SU-DHL-6 (cell line): ENCODE results near the gene PLEKHA6.

Source experiments
- H2AFZ ChIP-seq: fragments of 200-600 bp; sonication (generic); 2 replicates; pipeline ENCODE4 v1.6.1; 2014; ENCODE audit warnings: low read depth, mild to moderate bottlenecking, moderate library complexity, mixed read lengths, antibody characterized with exemption, low read length; ENCODE audit not compliant: severe bottlenecking
- H3F3A ChIP-seq: fragments of 200-600 bp; shearing (Covaris generic); 2 replicates; pipeline ENCODE4 v1.6.0; 2016; ENCODE audit warnings: antibody characterized with exemption, mild to moderate bottlenecking; ENCODE audit not compliant: insufficient read depth
- H3K27ac ChIP-seq: fragments of 200-600 bp; sonication (generic); 2 replicates; pipeline ENCODE4 v1.5.1; 2016; ENCODE audit warnings: low read depth, mild to moderate bottlenecking, low read length, moderate library complexity, mixed read lengths
- H3K27me3 ChIP-seq: fragments of 200-600 bp; sonication (generic), shearing (Covaris generic); 2 replicates; pipeline ENCODE4 v1.6.0; 2014; ENCODE audit warnings: mild to moderate bottlenecking, low read length
- H3K36me3 ChIP-seq: fragments of 200-600 bp; sonication (generic); 2 replicates; pipeline ENCODE4 v1.6.1; 2014; ENCODE audit warnings: mild to moderate bottlenecking, low read length, mixed read lengths
- H3K4me2 ChIP-seq: fragments of 300-600, 200-600 bp; shearing (Covaris generic), sonication (generic); 2 replicates; pipeline ENCODE4 v1.6.0; 2014; ENCODE audit warnings: low read length, low read depth, mild to moderate bottlenecking; ENCODE audit not compliant: poor library complexity, severe bottlenecking
- H3K4me3 ChIP-seq: fragments of 200-600 bp; sonication (generic); 2 replicates; pipeline ENCODE4 v1.5.1; 2014; ENCODE audit warnings: antibody characterized with exemption, low read length, mild to moderate bottlenecking, mixed read lengths; ENCODE audit not compliant: insufficient read depth, poor library complexity, severe bottlenecking
- H3K79me2 ChIP-seq: fragments of 200-600 bp; sonication (generic); 2 replicates; pipeline ENCODE4 v1.6.1; 2014; ENCODE audit warnings: mild to moderate bottlenecking, low read length, moderate library complexity; ENCODE audit not compliant: insufficient read depth
- H3K9ac ChIP-seq: fragments of 200-600 bp; sonication (generic); 2 replicates; pipeline ENCODE4 v1.7.0; 2014; ENCODE audit warnings: mild to moderate bottlenecking, low read length
- H3K9me2 ChIP-seq: fragments of 200-600 bp; sonication (generic); replicated peaks from 2 replicates; pipeline ENCODE4 v1.6.1; 2014; ENCODE audit warnings: low read length; ENCODE audit not compliant: insufficient read depth
- H3K9me3 ChIP-seq: fragments of 200-600 bp; sonication (generic); 2 replicates; pipeline ENCODE4 v1.6.1; 2014; ENCODE audit warnings: low read length, mixed read lengths; ENCODE audit not compliant: insufficient read depth
- H4K20me1 ChIP-seq: fragments of 200-600 bp; sonication (generic); 2 replicates; pipeline ENCODE4 v1.6.1; 2014; ENCODE audit warnings: low read depth, mild to moderate bottlenecking, antibody characterized with exemption, low read length, moderate library complexity, mixed read lengths
- CTCF ChIP-seq: fragments of 200-600 bp; sonication (generic); IDR thresholded peaks from one replicate; pipeline ENCODE4 v1.5.1; 2017; ENCODE audit warnings: antibody characterized with exemption, mild to moderate bottlenecking, low read length, moderate library complexity; ENCODE audit not compliant: insufficient read depth, poor library complexity, severe bottlenecking
- EZH2phosphoT487 ChIP-seq: fragments of 200-600 bp; sonication (generic), shearing (Covaris generic); conservative IDR thresholded peaks from 2 replicates; pipeline ENCODE4 v1.6.1; 2018; ENCODE audit warnings: mild to moderate bottlenecking, antibody characterized with exemption, low read length, moderate library complexity, mixed read lengths

The PLEKHA6 gene

GRCh38 chr1:204354579-204354978 lies 5.2 kb downstream of the PLEKHA6 start:
- no peak overlapping the region for H2AFZ ChIP-seq
- H3K9me3 ChIP-seq, result no peaks in the 10 kb centered on the region
- H3K4me2 ChIP-seq, result no peak overlapping the region
- H3K27ac ChIP-seq, result no peak overlapping the region
- H3K9me2 ChIP-seq, result no peaks in the 10 kb centered on the region
- H3K9ac ChIP-seq, result no peak overlapping the region
- no peaks in the 10 kb centered on the region for H3K27me3 ChIP-seq
- H3K79me2 ChIP-seq, result no peaks in the 10 kb centered on the region
- no peaks in the 10 kb centered on the region for H3F3A ChIP-seq
- H4K20me1 ChIP-seq, result no peaks in the 10 kb centered on the region; the same call in 1 of the 2 replicates
- H3K36me3 ChIP-seq, result no peaks in the 10 kb centered on the region
- TF ChIP-seq EZH2phosphoT487 (no peak), CTCF (no peak)
- no peak overlapping the region for H3K4me3 ChIP-seq

GRCh38 chr1:204353213-204353910 lies 6.4 kb downstream of the PLEKHA6 start:
- TF ChIP-seq CTCF (no peak), EZH2phosphoT487 (no peak)
- Histone ChIP-seq H3F3A (no peaks in the 10 kb centered on the region), H3K9me3 (no peaks in the 10 kb centered on the region), H3K9me2 (no peaks in the 10 kb centered on the region), H3K36me3 (no peaks in the 10 kb centered on the region), H3K9ac (no peak overlapping the region), H3K4me2 (no peak overlapping the region), H3K27ac (no peak overlapping the region), H4K20me1 (no peaks in the 10 kb centered on the region; the same call in 1 of the 2 replicates), H3K4me3 (no peak overlapping the region), H2AFZ (no peak overlapping the region), H3K79me2 (no peaks in the 10 kb centered on the region), H3K27me3 (no peaks in the 10 kb centered on the region)

GRCh38 chr1:204350857-204351573 lies 8.7 kb downstream of the PLEKHA6 start:
- no peak overlapping the region for H3K4me2 ChIP-seq
- TF ChIP-seq EZH2phosphoT487 (no peak), CTCF (no peak)

More at GRCh38 chr1:204350857-204351573, 8.7 kb downstream of the PLEKHA6 start:
- Histone ChIP-seq H3F3A (no peaks in the 10 kb centered on the region), H3K27ac (no peak overlapping the region), H3K9me3 (no peaks in the 10 kb centered on the region), H3K9ac (no peak overlapping the region), H4K20me1 (no peaks in the 10 kb centered on the region; the same call in 1 of the 2 replicates), H3K79me2 (no peaks in the 10 kb centered on the region), H2AFZ (no peak overlapping the region), H3K9me2 (no peaks in the 10 kb centered on the region), H3K36me3 (no peaks in the 10 kb centered on the region), H3K27me3 (no peaks in the 10 kb centered on the region), H3K4me3 (no peak overlapping the region)
